K562 (cell line): ENCODE measurements around the gene P2RX2. TPM values are rescaled to one million over a fixed set of nuclear protein-coding genes. Genes with fewer than 3 reads are reported as not detected.

ENCODE experiments used
- ATAC-seq: fragments of 200-7000 bp; cut with Tn5 transposase; 3 replicates; pipeline ENCODE4 v1.9.1; 2020; ENCODE audit warnings: moderate library complexity
- BruUV-seq: library from RNA; stranded (reverse); fragments of 400-500 nt; replicated peaks from 2 replicates; lab custom pipeline; 2021; lab: Mats Ljungman, UMichigan
- CTCF ChIA-PET: fragments of 300-600 bp; formaldehyde crosslinking; extraction: SDS; loops from one replicate; lab custom pipeline; 2021; ENCODE audit warnings: low intra/inter-chr PET ratio; lab: Yijun Ruan, JAX
- POLR2A ChIA-PET: fragments of 300-600, 350-650 bp; sonication (Branson Sonifier 250); formaldehyde crosslinking; extraction: SDS; loops from one replicate; lab custom pipeline; 2021; ENCODE audit warnings: antibody characterized with exemption, inconsistent platforms; lab: Yijun Ruan, JAX
- DNase-seq, 4 experiments: peaks; one replicate each; pipeline versions ENCODE4 v3.0.0 to v3.0.0-alpha.2; 2011 to 2018; ENCODE audit warnings: low spot score in 3 of 4, mixed read lengths in 3 of 4; ENCODE audit errors: extremely low read depth in 1 of 4
- FAIRE-seq: peaks from 2 replicates; lab custom pipeline; 2011; peaks lifted over from hg19 to GRCh38; lab: Jason Lieb, UNC
- H2AFZ ChIP-seq: 2 replicates; pipeline ENCODE4 v1.6.0; 2011; ENCODE audit warnings: low read depth, low read length, control low read depth, inconsistent platforms
- H3K27ac ChIP-seq: fragments of 200-600 bp; 3 replicates; pipeline ENCODE4 v1.8.0; 2011; ENCODE audit warnings: low read depth, mild to moderate bottlenecking, control low read depth, inconsistent platforms, low read length, moderate library complexity, mixed read lengths; ENCODE audit errors: extremely low read depth
- H3K27me3 ChIP-seq, 2 experiments: fragments of 300-600 bp in 1 of 2; 2 replicates in 1 of 2; 3 replicates in 1 of 2; pipeline versions ENCODE4 v1.6.0 to v1.8.0; 2011; ENCODE audit warnings: inconsistent platforms in 2 of 2, low read length in 2 of 2, mild to moderate bottlenecking in 1 of 2, mixed read lengths in 1 of 2, moderate library complexity in 1 of 2; ENCODE audit not compliant: control insufficient read depth in 2 of 2, insufficient read depth in 2 of 2
- H3K36me3 ChIP-seq: fragments of 300-600 bp; 3 replicates; pipeline ENCODE4 v1.8.0; 2011; ENCODE audit warnings: mild to moderate bottlenecking, low read length, inconsistent platforms; ENCODE audit not compliant: control insufficient read depth, insufficient read depth
- H3K4me1 ChIP-seq, 2 experiments: fragments of 200-600 bp in 1 of 2; replicated peaks in 1 of 2; 2 replicates in 1 of 2; 3 replicates in 1 of 2; pipeline versions ENCODE4 v1.5.1 to v1.8.0; 2011; ENCODE audit warnings: inconsistent platforms in 2 of 2, low read length in 2 of 2, mild to moderate bottlenecking in 1 of 2, mixed read lengths in 1 of 2, moderate library complexity in 1 of 2; ENCODE audit not compliant: control insufficient read depth in 2 of 2, insufficient read depth in 2 of 2
- H3K4me2 ChIP-seq: 2 replicates; pipeline ENCODE4 v1.6.1; 2011; ENCODE audit warnings: low read length, control low read depth, inconsistent platforms, mixed read lengths; ENCODE audit not compliant: insufficient read depth
- H3K4me3 ChIP-seq: fragments of 200-600 bp; sonication (generic), shearing (Covaris generic); 2 replicates; pipeline ENCODE4 v1.5.1; 2016; ENCODE audit warnings: control low read depth, inconsistent platforms
- H3K79me2 ChIP-seq: fragments of 200-600 bp; 3 replicates; pipeline ENCODE4 v1.8.0; 2011; ENCODE audit warnings: low read length, inconsistent platforms; ENCODE audit not compliant: control insufficient read depth, insufficient read depth
- H3K9ac ChIP-seq, 2 experiments: 2 replicates each; pipeline versions ENCODE4 v1.6.0 to v1.6.1; 2011; ENCODE audit warnings: low read depth in 2 of 2, low read length in 2 of 2, control low read depth in 1 of 2, inconsistent platforms in 1 of 2, mild to moderate bottlenecking in 1 of 2, mixed read lengths in 1 of 2; ENCODE audit not compliant: insufficient read depth in 1 of 2
- H3K9me1 ChIP-seq: one replicate; pipeline ENCODE4 v1.6.0; 2011; ENCODE audit warnings: inconsistent platforms, mild to moderate bottlenecking, low read length, moderate library complexity; ENCODE audit not compliant: control insufficient read depth, insufficient read depth
- H3K9me3 ChIP-seq: replicated peaks from 2 replicates; pipeline ENCODE4 v1.5.1; 2011; ENCODE audit warnings: low read depth, low read length, inconsistent platforms; ENCODE audit not compliant: control insufficient read depth, insufficient read depth
- H4K20me1 ChIP-seq: replicated peaks from 2 replicates; pipeline ENCODE4 v1.6.1; 2011; ENCODE audit warnings: low read length, inconsistent platforms, mixed read lengths; ENCODE audit not compliant: control insufficient read depth, insufficient read depth
- NR0B1 ChIP-seq: fragments of 450-650 bp; IDR thresholded peaks from one replicate; pipeline ENCODE4 v1.6.1; 2018; ENCODE audit warnings: mild to moderate bottlenecking, moderate library complexity; ENCODE audit not compliant: partially characterized antibody
- POLR2AphosphoS5 ChIP-seq: IDR thresholded peaks from 2 replicates; pipeline ENCODE4 v1.6.1; 2011; ENCODE audit warnings: mild to moderate bottlenecking, low read depth, low read length, moderate library complexity; ENCODE audit not compliant: control insufficient read depth, insufficient read depth
- POLR2G ChIP-seq: fragments of 200-400 bp; formaldehyde crosslinking; IDR thresholded peaks from 2 replicates; pipeline ENCODE4 v1.6.1; 2017; ENCODE audit warnings: low read depth, mild to moderate bottlenecking, antibody characterized with exemption, low read length, moderate library complexity
- POLR2H ChIP-seq: IDR thresholded peaks from 2 replicates; pipeline ENCODE4 v1.6.1; 2016; ENCODE audit warnings: missing genetic modification characterization, low read depth, mild to moderate bottlenecking, control low read depth, missing compliant biosample characterization, moderate library complexity
- TEAD1 ChIP-seq, 2 experiments: fragments of 450-650 bp in 1 of 2; sonication (generic) in 1 of 2; formaldehyde crosslinking; IDR thresholded peaks; 2 replicates each; pipeline versions ENCODE4 v1.4.0 to v1.8.0; 2020 to 2022; ENCODE audit warnings: mild to moderate bottlenecking in 2 of 2, missing genetic modification reagents in 1 of 2
- WGBS: fragments of 100-300 bp; shearing (Covaris generic); methylation state at CpG from one replicate; pipeline ENCODE4 v1.1.6; 2016; ENCODE audit warnings: low coverage, mixed read lengths; ENCODE audit not compliant: insufficient coverage; ENCODE audit errors: missing lambda C conversion rate; 5-methylcytosine and 5-hydroxymethylcytosine counted together
- in situ Hi-C: fragments of 300-500 bp; cut with MboI; formaldehyde crosslinking; loops from 4 replicates; pipeline ENCODE4 v1.15.0; 2018; ENCODE audit warnings: inconsistent platforms, mixed read lengths
- intact Hi-C: fragments of 100-400 bp; cut with micrococcal nuclease; formaldehyde crosslinking; loops from 2 replicates; pipeline ENCODE4 v1.14.2; 2022
- polyA plus RNA-seq, 8 experiments: library from polyadenylated mRNA; depleted of rRNA in 4 of 8; stranded (reverse) in 5 of 8; unstranded in 3 of 8; fragments of >200 nt; fragmentation: Nextera tagmentation in 2 of 8; fragmentation: Illumina TruSeq in 1 of 8; extraction: Ambion mirVana in 2 of 8; extraction: Trizol in 1 of 8; gene quantifications; 2 replicates each; pipeline versions ENCODE4 v1.2.1 to v1.2.3, GENCODE V29; 2011 to 2014; ENCODE audit warnings: inconsistent platforms in 1 of 8, missing spikeins in 1 of 8
- total RNA-seq, 7 experiments: library from RNA; depleted of rRNA in 6 of 7; stranded (reverse); fragments of >200 nt in 6 of 7; fragmentation: Illumina TruSeq in 2 of 7; extraction: Trizol in 2 of 7; gene quantifications; 2 replicates each; pipeline versions ENCODE4 v1.2.1 to v1.2.3, GENCODE V29; 2011 to 2021; ENCODE audit warnings: low replicate concordance in 1 of 7

P2RX2 gene
- total and polyA plus RNA-seq, 9 of the 15 experiments (the other 6 are each of a cell fraction or from before 2014, with no cell fraction given), result not detected

GRCh38 chr12:132641811-132642650 is 23.5 kb downstream of the P2RX2 start:
- ATAC-seq (no peak), FAIRE-seq (no peak), DNase-seq (no peak)
- no peak overlapping the region for H3K4me2 ChIP-seq
- no peak overlapping the region for H2AFZ ChIP-seq
- no peak overlapping the region for H3K27ac ChIP-seq
- H3K9ac ChIP-seq, result no peak overlapping the region
- 98% methylated on average over 20 of the region's 28 CpGs for whole genome bisulfite sequencing
- in situ Hi-C loops (no loop called here), intact Hi-C loops (no loop called here)
- no TSS peak for BruUV-seq
- H3K9me1 ChIP-seq, result no peaks in the 10 kb centered on the region
- no peaks in the 10 kb centered on the region; the same call in 2 of the 3 replicates for H3K79me2 ChIP-seq
- no peak overlapping the region for H3K4me3 ChIP-seq
- no peaks in the 10 kb centered on the region for H3K27me3 ChIP-seq
- H3K9me3 ChIP-seq, result no peaks in the 10 kb centered on the region
- H3K4me1 ChIP-seq, result peaks cover 0 to 6% of the 10 kb centered on the region in 2 experiments; a peak in 2 of 5 replicates
- ChIA-PET POLR2A (interaction anchor here (0.6 kb wide), 2 partner anchors 27 to 181 kb away, joined by 3 read pairs; no protein-coding TSS in a partner anchor), CTCF (no interaction called here)
- H4K20me1 ChIP-seq, result peaks cover 10% of the 10 kb centered on the region; the same call in 1 of the 2 replicates
- peaks cover 90% of the 10 kb centered on the region for H3K36me3 ChIP-seq
- no peak for TF ChIP-seq POLR2H (tag)
- no peak for TF ChIP-seq NR0B1
- peak; percentile 52 for TF ChIP-seq POLR2G
- TF ChIP-seq POLR2AphosphoS5, result peak; percentile 5; the same call in 1 of the 2 replicates
- TF ChIP-seq TEAD1 (CRISPR knock-in tag; IDR thresholded peaks at IDR 0.05), result no peak
- TF ChIP-seq, all 486 proteins: peak for 2
